ENCODE measurements around the gene SERTM1.

The SERTM1 gene

DNA sequence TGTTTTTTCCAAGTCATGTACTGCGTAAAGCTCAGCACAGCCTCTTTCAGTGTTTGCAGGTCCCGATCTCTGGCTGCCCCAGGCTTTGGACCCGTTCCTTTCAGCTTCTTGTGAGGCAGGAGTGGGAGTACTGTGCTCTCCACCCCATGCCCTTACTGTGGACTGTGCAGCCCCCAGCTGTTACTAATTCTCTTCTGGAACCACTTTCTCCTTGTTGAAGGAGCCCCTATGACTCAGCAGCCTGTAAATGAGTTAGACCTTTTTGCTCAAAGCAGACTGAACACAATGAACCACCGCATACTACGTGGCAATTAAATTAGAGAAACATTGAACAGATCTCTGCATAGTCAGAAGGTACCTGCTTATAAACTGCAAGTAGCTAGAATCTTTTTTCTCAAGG lies 39.0 kb downstream of the SERTM1 start:
- DNase-seq: no peak

DNA sequence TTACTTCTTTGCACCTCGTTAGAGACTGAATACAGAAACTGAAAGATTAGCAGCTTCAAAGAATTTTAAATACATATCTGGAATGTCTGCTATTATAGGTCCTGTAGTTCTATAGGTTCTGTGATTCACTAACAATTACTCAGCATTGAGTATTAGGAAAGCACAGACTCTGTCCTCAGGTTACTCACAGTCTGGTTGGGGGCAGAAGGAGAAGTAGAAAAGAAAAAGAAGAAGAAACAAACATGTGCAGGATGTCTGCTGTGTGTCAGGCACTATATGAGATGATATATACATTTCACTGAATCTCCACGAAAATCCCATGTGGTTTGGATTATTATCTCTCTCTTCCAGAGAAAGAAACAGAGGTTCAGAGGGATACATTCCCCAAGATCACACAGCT lies 40.1 kb downstream of the SERTM1 start:
- no peak for DNase-seq

DNA sequence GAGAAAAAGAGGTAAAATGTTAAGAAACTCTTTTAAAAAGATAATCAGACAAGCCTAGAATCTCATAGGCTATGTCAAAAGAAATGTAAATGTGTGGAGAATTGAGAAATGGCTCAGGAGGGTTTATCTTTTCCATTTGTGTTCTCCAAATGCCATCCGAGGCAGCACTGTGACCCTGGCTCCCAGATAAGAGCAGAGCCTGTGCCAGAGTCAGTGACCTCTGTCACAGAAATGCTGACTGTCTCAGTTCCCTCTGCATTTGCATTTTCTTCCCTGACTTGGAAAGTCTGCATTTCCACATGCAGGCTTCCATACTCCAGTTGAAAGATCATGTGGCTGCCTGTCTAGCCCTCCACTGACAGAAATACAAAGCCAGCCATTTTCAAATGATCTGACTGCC lies 42.0 kb downstream of the SERTM1 start:
- no peak for DNase-seq

DNA sequence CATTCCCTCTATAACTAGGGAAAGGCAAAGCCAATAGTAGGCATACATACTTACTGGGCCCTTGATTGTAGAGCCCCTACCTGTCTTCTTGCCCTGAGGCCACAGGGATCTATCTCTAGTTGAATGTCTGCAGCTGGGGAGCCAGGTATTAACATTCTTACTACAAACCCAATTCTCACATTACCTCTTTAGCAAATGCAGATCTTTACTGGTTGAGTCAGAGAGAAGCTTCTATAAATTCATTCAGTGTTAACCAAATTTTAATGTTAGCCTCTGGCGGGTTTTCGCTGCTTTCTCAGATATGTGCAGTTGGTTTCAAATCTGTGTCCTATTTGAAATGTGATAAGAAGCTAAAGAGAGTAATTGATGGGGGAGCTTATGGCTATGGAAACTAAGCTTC lies 43.2 kb downstream of the SERTM1 start:
- no peak for DNase-seq

DNA sequence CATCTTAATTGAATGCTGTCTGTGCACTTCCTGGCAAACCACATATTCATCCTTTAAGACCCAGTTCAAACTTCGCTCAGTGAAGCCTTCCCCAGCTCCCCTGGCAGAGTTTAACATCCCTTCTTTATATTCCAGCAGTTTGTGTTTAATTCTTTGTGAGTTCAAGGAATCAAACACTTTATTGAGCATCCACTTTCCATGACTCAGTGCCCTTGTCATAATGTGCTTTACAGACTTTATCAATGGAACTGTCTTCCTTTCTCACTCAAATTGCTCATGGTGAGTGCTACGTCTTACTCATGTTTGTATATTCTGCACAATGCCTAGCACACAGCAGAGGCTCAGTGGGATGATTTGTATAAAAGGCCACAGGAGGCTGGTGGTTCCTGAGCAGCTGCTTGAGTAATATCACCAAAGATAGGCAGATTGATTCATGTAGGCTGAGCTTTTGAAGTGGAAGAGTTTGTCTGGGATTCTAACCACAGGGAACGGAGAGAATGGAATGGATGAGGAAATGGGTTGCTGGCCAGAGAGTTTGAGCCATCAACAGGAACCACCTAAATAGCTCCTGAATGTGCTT lies 44.2 kb downstream of the SERTM1 start:
- peak; percentile 13 for DNase-seq

DNA sequence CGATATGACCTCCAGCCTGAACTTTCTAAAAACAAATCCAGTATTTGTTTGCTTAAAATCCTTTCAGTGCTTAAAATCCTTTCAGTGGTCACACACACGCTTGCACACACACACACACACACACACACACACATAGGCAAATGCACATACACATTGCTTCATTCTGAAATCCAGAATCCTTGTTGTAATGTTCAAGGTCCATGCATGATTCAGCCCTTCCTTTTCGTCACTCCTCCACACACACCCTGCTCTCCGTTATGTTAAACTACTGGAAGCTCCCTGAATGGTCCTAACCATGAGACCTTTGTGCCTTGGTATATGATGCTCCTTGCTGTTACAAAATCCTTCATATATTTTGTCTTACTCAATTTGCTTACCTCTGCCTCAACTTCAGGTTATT lies 44.9 kb downstream of the SERTM1 start:
- DNase-seq: no peak

DNA sequence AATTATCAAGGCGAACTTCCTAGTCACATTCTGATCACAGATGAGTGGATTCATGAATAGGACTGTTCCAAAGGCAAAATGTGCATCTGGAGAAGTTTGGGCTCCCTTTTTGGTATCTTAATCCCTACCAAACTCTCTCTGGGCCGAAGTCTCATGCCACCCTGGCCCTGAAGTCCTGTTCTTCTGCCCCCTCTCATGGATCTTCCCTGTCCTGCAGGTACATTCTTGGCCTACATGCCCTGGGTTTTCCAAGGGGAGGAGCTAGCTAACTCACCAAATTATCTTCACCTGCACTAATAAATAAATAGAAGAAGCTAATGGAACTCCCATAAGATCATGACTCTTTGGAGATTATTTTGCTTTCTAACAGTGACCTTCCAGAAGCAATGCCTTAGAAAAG lies 50.3 kb downstream of the SERTM1 start:
- no peak for DNase-seq

DNA sequence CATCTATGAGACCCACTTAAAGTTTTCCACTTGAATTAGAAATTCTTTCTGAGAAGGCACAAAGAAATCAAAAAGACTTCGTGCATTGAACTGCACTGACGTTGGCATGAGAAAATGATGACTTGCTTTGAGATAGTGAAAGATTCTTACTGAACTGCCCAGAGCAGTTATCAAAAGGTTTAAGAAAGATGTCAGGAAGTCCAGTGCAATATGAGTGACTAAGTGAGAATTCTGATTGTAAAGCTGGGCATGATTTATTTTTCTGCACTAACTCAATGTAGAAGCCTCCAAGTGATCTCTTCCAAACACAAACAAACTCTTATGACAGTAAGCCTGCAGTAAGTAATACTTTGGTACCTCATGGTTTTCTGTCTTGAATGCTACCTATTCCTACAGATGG lies 52.1 kb downstream of the SERTM1 start:
- peak; percentile 24 for DNase-seq

DNA sequence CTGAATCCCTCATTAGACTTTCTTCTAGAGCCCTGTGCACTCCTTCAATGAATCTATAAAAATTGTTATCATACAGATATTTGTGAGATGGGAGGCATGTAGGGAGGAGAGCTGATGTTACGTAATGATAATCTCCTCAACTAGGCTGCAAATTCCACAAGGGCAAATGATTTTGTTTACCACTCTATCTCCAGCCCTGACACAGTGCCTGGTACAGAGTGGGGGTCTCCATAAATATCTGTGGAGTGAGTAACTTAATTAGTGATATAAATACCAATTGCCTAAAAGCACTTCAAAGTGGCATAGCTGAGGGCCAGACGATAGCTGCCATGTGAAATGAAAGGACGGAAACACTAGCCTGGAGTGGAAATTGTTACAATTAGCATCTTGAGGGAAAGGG lies 54.2 kb downstream of the SERTM1 start:
- peak; percentile 27 for DNase-seq

DNA sequence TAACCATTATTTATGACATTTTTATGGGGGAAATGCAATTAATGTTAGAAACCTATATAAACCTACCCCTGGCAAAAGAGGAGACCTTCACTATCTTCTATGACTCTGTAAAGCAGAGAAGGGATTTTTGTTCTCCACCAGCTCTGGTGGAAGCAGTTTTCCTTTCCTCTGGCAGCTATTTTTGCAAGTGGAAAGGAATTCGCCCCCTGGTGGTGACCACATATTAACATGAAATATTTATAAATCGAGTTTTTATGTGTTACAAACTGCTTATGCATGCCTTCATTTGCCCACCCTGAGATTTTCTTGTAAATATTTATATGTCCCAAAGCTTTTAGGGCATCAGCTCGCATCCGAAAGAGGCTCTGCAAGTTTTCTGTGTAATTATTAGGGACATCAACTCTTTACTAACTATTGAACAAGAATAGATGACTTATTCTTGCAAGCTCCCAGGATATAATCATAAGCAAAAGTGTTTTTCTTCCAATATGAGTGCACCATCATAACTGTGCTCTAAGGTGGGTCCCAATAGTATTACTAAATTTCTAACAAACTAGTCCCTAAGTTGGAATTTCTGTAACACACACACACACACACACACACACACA lies 62.4 kb downstream of the SERTM1 start:
- no peak for DNase-seq

DNA sequence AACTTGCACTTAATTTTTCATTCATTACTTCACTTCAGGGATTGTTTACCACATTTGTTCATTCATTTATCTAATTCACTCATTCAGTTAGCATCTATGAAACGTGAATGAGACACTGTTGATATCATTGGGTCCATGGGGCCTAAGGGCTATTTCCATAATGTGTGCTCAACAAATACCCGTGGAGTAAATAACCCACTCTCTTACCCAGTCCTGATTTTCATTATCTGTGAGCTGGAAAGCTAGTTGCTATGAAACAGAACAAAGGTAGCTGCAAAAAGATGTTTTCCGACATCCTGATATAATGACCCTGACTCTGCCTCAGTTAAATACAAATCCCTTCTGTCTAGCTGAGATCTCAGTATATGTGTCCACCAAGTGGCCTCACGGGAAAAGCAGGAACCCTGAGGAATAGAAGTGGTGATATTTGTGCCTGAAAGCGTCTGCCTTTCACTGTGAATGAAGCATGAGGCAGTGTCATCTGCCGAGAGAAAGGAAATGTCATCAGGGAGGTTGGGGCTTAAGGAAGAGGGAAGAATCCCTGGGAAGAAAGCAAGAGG lies 63.8 kb downstream of the SERTM1 start:
- no peak for DNase-seq

DNA sequence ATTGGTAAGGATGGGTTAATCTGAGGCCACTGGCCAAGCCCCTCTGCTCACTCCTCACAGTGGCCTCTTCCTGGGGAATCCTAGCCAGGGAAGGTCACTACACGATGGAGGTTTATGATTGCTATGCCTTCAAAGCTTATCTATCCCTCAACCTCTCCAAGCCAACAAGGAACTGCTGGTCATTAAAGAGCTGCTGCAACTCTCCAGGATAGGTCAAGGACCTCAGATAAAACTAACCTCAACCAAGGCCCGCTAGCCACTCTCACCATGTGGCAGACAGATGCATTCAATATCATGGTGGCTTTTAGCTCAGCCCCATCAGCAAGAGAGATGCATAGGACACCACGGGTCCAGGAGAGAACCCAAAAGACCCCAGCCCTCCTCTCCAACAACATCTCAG lies 71.6 kb downstream of the SERTM1 start:
- no peak for DNase-seq

DNA sequence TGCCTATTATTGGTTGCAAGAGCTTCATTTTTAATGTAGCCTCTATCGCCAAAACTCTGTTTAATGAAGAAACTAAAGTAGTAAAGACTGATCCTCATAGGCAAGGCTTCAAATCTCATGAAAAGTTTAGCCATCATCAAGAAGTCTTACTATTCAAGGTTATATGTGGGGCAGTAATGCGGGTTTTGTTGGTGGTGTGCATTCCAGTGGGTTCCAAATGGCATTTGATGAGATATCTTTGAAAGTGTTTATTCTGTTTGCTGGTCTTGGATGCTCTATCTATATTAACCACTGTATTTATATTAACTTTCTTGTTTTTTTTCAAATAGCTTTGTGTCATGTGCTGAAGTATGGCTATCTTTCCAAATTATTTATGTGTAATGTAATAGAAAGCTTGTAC lies 72.2 kb downstream of the SERTM1 start:
- no peak for DNase-seq
